ENCODE measurements around the gene ZBTB16. TPM values are rescaled to one million over a fixed set of nuclear protein-coding genes. Genes with fewer than 3 reads are reported as not detected.

The ZBTB16 gene
- total RNA-seq, 1 donor from 2014 or later, result 5.8 TPM

GRCh38 chr11:114225661-114226060, 166.2 kb downstream of the ZBTB16 start:
- intact Hi-C loops (cut with micrococcal nuclease), result no loop called here

DNA sequence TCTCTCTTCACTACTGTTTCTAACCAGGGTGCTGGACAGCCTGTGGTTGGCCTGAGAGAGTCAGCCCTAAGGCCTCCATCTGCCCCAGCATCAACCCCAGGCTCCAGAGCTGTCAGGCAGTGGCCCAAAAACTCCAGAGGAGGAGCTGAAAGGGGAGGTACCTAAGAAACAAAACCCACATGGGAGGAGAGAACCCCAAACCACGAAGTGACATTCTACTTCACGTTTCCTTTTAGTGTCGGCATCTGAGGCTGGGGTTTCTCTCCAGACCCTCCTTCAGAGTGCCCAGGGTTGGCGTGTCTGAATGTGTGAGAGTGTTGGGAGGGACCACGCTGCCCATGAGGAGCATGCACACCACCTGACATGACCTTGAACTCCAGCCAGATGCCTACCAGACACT, 166.8 kb downstream of the ZBTB16 start:
- intact Hi-C loops (cut with micrococcal nuclease), result no loop called here

GRCh38 chr11:114228435-114229411, 169.2 kb downstream of the ZBTB16 start:
- intact Hi-C loops (cut with micrococcal nuclease), result no loop called here

GRCh38 chr11:114230031-114230704, 170.7 kb downstream of the ZBTB16 start:
- intact Hi-C loops (cut with micrococcal nuclease), result no loop called here

DNA sequence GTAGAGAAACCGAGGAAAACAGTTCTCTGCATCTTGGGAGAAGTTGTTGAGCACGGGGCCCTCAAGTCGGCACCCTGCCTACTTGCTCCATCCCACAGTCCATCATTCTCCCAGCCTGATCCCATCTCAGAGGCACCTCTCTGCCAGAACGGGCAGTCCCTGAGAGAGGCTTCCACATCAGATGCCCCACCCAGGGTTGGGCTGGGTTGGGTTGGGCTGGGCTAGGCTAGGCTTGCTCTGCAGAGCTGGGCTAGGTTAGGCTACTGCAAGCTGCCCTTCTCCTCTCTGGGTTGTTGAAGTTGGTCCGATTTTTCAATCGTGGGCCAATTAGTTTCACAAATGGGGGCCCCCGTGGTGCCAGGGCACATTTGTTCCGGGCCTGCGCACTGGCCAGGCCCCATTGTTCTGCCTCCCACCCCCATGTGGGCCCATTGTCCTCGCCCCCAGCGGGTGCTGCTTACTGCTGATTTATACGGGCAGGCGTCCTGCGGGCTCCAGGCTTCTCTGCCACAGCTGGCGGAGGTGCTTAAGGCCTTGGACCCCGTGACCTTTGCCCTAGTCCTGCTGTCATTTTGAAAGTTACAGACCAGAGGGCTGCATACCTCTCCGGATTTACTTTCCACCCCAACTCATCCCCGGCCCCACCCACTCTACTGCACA, 173.0 kb downstream of the ZBTB16 start:
- intact Hi-C loops (cut with micrococcal nuclease), result no loop called here

DNA sequence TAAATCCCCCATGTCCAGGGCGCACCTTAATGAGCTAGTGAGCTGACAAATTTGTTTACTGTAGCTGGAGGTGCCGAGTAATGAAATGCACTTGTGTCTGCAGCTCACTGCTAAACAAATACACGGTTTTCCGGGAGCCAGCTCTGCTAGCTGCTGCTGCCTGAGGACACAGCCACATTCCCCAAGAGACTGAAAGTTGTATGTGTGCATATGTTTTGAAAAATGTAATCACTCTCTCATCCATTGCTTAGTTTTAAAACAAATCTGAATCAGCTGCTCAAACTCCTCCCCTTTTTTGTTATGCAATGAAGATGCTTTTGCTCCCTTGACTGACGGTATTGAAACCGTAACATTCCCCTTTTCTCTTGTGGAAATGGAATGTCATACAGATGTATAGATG, 174.2 kb downstream of the ZBTB16 start:
- intact Hi-C loops (cut with micrococcal nuclease), result no loop called here

DNA sequence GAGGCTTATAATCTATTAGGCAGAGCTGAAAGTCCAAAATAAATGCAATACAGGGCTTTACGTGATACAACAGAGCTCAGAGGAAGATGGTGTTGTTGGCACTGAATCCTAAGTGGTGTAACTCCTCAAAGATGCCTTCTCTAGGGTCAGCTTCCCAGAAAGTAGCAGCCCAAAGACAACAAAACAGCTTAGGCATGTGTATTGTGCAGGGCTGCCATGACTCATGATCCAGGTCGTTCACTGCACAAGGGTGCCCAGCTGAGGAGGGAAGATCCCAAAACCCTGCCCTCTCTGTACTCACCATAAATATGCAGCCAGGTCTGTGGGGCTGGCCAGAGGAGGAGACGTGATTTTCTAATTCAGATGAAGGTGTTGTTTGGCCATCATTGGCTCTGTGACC, 177.3 kb downstream of the ZBTB16 start:
- intact Hi-C loops (cut with micrococcal nuclease), result no loop called here

DNA sequence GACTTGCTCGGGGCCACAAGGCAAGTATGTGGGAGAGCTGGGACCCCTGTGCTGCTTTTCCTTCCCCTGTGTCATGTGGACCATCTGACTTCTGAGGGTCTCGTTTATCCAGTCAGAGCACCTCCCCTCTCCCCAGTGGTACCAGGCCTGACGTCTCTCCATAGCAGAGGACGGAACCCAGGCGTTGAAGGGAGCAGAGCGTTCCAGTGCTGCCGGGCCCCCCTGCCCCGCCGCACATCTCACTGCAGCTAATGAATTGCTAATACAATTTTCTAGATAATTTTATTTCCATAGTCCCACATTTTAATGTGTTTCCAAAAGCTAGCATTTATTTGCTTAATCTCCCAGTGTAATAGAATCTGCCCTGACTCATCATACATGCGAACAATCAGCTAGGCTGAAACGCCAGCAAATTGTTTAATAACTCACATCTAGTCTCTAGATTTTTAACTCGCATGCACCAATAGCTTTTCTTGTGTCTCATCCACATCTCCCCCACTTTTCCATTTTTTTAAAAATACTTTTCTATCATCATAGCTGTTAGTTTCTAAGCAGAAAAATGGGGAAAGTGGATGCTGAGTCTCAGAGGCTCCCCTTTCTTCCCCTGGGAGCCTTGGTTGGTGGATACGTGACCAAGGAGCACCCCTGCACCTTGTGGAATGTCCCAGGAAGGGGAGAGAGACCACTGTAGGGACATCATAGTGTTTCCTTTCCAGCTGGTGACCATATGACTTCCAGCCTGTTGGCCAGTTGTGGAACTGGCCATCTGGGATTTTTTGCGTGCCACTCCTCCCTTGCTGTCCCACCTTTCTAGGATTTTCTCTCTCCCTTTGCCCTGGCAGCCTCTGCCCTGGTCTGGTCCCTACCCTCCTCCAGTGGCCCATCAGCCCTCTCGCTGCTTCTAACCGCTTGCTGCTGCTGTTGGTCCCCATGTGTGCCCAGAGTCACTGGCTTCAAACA, 178.1 kb downstream of the ZBTB16 start:
- intact Hi-C loops (cut with micrococcal nuclease), result no loop called here

DNA sequence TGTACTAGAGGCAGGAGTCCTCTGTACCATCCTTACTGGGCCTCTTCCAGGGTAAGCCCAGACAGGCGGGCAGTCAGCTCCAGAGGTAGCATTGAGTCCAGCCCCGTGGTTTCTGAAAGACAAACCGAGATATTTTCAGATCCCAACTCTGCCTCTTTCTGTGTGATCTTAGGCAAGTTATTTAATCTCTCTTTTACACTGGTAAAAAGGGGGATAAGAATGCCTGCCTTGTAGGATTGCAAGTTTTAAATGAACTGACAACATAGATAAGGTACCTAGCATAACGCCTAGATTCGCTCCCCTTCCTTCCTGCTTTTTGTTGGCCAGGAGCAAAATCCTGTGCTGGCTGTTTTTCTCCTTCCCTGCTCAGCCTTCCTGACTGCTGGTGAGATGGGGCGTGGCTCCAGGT, 180.2 kb downstream of the ZBTB16 start:
- intact Hi-C loops (cut with micrococcal nuclease), result no loop called here

GRCh38 chr11:114242032-114242431, 182.5 kb downstream of the ZBTB16 start:
- intact Hi-C loops (cut with micrococcal nuclease), result no loop called here

GRCh38 chr11:114243461-114244372, 184.2 kb downstream of the ZBTB16 start:
- intact Hi-C loops (cut with micrococcal nuclease), result no loop called here

DNA sequence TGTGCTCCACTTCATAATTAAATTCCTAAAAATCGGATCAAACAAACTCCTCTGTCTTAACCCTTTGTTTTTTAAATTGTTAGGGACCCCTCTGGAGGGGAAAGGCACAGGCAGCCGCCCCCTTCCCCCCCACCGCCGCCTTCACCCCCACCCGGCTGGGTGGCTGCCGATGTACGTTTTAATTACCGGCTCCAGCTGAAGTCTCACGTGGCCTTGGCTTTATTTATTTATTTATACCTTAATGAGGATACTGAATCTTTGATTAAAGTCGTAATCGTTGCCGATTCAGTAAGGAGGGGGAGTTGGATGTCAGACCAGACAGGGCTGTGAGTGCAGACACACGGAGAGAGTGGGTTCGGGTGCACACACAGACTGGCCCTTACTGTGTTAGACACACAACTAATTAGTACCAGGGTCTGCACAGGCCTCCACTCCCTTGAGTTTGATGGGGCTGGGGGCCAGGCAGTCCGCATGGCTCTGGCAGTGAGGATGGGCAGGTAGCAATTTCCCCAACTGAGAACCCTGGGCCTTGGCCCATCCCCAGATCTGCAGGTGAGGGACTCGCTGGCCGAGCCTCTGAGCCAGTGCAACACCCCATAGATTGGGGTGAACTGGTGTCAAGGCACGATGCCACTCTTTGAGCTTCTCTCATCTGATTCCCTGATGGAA, 185.3 kb downstream of the ZBTB16 start:
- intact Hi-C loops (cut with micrococcal nuclease), result no loop called here

DNA sequence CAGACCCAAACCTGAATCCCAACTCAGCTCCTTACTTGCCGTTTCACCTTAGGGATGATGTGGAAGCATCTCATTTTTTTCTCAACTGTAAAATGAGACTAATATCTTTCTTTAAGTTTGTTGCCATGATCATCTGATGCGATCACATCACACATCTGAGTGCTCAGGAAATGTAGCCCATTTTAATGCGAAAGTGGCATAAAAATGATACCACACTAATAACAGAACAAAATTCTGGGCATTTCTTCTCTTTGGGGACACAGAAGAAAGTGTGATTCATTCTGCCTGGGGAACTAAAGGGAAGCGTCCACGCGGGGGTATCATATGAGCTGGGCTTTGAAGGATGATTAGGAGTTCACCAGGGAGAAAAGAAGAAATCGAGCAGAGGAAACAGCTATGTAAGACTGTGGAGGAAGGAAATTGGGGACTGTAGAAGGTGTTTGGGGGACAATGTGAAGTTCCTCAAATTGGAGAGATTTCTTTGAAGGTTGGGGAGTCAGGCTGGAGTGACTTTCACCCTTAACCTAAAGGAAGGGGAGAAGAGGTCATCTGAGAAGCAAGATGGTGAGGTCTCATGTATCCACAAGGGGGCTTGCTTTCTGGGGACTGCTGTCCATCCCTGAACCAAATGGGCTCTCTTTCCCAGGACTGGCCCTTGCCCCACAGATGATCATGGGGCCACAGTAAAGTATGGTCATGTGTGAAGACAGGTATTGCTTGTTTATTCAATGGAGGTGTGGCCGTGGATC, 187.0 kb downstream of the ZBTB16 start:
- intact Hi-C loops (cut with micrococcal nuclease), result no loop called here

GRCh38 chr11:114247070-114247789, 187.7 kb downstream of the ZBTB16 start:
- intact Hi-C loops (cut with micrococcal nuclease), result no loop called here

DNA sequence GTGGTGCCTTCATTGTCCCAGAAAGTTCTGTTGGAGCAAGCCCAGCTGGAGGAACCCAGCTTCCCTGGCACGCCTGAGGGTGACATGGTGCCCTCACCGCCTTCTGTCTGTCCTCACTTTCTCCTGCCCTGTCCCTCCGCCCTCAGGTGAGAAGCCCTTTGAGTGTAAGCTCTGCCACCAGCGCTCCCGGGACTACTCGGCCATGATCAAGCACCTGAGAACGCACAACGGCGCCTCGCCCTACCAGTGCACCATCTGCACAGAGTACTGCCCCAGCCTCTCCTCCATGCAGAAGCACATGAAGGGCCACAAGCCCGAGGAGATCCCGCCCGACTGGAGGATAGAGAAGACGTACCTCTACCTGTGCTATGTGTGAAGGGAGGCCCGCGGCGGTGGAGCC, 190.7 kb downstream of the ZBTB16 start:
- intact Hi-C loops (cut with micrococcal nuclease), result no loop called here

- intact Hi-C loops (cut with micrococcal nuclease), result no loop called here
These were observed 191.7 kb downstream of the ZBTB16 start for GRCh38 chr11:114250993-114251814.

DNA sequence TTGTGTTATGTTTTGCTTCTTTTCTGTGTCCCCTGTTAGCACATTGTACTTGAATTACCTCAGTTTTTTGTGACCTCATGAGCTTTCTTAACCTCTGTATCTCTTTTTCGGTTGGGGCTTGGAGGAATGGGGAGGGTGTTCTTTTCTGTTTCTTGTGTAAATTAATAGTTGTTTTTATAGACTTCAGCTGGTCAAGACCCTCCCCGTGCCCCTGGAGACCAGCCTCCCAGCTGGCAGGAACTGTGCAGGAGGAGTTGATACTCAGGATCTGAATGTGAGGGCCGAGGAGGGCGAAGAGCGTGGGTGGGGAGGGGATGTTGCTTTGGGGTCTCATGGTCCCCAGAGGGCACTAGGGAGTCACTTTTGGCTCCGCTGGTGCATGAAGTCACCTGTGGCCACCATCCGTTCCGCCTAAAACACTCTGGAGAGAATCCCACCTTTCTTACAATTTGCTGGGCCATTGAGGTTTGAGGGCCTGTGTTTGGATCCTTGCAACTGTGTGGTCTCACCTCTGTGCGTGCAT, 192.4 kb downstream of the ZBTB16 start:
- intact Hi-C loops (cut with micrococcal nuclease), result no loop called here
